Lower leg skin (tissue), 4 donors: ENCODE results near the gene DGKH. TPM values are rescaled to one million over a fixed set of nuclear protein-coding genes. Genes with fewer than 3 reads are reported as not detected.

Source experiments
- DNase-seq, 2 donors: peaks; one replicate each; pipeline ENCODE4 v3.0.0-alpha.2; 2019; ENCODE audit warnings: low spot score in 2 of 2
- H3K4me3 ChIP-seq: fragments of 200-600 bp; sonication (generic); 2 replicates; pipeline ENCODE4 v1.5.1; 2017; ENCODE audit warnings: mild to moderate bottlenecking, low read depth; ENCODE audit not compliant: poor library complexity, severe bottlenecking
- POLR2A ChIP-seq, 2 donors: fragments of 450-650 bp; IDR thresholded peaks; one replicate each; pipeline ENCODE4 v1.6.1; 2016 to 2017; ENCODE audit warnings: antibody characterized with exemption in 2 of 2, mild to moderate bottlenecking in 1 of 2, moderate library complexity in 1 of 2
- WGBS, 2 donors: methylation state at CpG; one replicate each; pipeline ENCODE4 v1.1.5; 2018; 5-methylcytosine and 5-hydroxymethylcytosine counted together
- intact Hi-C: fragments of 100-400 bp; cut with DNase I; formaldehyde crosslinking; loops from one replicate; pipeline ENCODE4 v1.15.0; 2023; ENCODE audit warnings: low total_unique reads
- total RNA-seq, 4 donors: library from RNA; depleted of rRNA; stranded (reverse); fragments of >200 nt; gene quantifications; one replicate each; pipeline ENCODE4 v1.1.0, GENCODE V29; 2016
- TF ChIP-seq, protein P1 (sequence below), 3 donors: fragments of 450-650 bp; IDR thresholded peaks; one replicate each; pipeline ENCODE4 v1.5.1; 2016; ENCODE audit warnings: antibody characterized with exemption in 3 of 3, mild to moderate bottlenecking in 3 of 3, moderate library complexity in 2 of 3

DGKH gene
- total RNA-seq, 4 donors from 2014 or later, result 8.8 to 17.0 (median 10.9) TPM

DNA sequence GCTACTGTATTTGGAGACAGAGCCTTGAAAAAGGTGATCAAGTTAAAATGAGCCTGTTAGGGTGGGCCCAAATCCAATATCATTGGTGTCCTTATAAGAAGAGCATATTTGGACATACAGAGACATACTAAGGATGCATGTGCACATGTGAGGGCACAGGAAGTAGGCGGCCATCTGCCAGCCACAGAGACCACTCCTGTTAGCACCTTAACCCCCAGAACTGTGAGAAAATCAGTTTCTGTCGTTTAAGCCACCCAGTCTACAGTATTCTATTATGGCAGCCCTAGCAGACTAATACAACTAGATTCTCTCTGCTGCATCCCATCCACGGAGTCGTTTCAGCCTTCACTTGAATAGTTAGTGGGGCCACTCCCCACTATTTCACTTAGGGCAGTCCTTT, 39.4 kb upstream of the DGKH start:
- WGBS, 2 donors, result 85 to 89% methylated on average over 4 of the region's 4 CpGs
- intact Hi-C loops, result no loop called here
- TF ChIP-seq POLR2A (IDR thresholded peaks at IDR 0.05), result no peak
- TF ChIP-seq, protein P1, sequence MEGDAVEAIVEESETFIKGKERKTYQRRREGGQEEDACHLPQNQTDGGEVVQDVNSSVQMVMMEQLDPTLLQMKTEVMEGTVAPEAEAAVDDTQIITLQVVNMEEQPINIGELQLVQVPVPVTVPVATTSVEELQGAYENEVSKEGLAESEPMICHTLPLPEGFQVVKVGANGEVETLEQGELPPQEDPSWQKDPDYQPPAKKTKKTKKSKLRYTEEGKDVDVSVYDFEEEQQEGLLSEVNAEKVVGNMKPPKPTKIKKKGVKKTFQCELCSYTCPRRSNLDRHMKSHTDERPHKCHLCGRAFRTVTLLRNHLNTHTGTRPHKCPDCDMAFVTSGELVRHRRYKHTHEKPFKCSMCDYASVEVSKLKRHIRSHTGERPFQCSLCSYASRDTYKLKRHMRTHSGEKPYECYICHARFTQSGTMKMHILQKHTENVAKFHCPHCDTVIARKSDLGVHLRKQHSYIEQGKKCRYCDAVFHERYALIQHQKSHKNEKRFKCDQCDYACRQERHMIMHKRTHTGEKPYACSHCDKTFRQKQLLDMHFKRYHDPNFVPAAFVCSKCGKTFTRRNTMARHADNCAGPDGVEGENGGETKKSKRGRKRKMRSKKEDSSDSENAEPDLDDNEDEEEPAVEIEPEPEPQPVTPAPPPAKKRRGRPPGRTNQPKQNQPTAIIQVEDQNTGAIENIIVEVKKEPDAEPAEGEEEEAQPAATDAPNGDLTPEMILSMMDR (IDR thresholded peaks at IDR 0.05), result no peak
- DNase-seq, result no peak
- H3K4me3 ChIP-seq, result no peak overlapping the region

DNA sequence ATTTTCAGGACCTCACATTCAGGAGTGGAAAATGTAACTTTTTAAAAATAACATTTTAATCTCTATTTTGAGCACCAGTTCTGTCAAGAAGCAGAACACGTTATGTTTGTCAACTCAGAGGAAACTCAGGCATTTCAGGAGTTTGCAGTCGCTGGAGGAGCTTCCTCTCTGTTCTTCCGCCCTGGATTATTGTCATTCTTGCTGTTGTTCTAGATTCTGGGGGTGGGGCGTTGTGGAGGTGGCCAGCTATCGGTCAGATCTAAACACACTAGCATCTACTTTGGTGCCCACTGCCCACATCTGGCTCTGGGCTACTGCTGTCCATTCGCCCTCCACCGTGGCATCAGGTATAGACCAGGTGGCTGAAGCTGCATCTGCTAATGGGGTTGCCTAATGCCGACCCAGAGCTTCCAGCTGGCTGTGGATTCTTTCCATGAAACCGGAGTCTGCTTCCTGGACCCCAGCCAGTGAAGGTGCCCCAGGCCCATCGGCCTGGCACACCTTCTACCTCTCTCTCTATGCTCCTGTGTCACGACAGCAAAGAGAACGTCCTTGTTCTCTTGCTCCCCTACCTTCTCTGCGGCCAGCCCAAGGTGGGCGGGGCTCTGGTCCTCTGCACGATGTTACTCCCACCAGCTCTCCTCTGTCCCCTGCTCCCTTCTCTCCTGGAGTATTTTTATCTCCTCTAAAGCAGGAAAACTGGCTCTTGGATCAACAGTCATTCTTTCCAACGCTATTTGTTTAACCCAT, 36.7 kb upstream of the DGKH start:
- no peak overlapping the region for H3K4me3 ChIP-seq
- TF ChIP-seq POLR2A (IDR thresholded peaks at IDR 0.05), result no peak
- TF ChIP-seq, protein P1 (IDR thresholded peaks at IDR 0.05), result no peak
- 35 to 38% methylated on average over 16 of the region's 16 CpGs for WGBS, 2 donors
- DNase-seq, result no peak
- intact Hi-C loops, result no loop called here

DNA sequence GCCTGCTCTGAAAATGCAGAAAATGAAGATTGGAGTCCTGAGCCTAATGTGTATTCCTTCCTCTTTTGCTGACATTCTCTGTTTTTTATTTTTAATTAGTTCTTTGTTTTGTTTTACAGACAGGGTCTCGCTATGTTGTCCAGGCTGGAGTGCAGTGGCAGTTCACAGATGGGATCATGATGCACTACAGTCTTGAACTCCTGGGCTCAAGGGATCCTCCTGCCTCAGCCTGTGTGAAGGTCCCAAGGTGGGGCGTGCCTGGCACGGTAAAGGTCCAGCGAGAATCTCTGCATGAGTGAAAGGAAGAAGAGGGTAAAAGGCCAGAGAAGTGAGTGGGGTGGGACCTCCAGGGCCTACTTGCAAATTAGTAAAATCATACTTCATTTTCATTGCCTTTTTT, 34.3 kb upstream of the DGKH start:
- TF ChIP-seq POLR2A (IDR thresholded peaks at IDR 0.05), result no peak
- TF ChIP-seq, protein P1 (IDR thresholded peaks at IDR 0.05), result no peak
- WGBS, 2 donors, result 91 to 93% methylated on average over 4 of the region's 4 CpGs
- no peak for DNase-seq
- intact Hi-C loops, result no loop called here
- no peak overlapping the region for H3K4me3 ChIP-seq

DNA sequence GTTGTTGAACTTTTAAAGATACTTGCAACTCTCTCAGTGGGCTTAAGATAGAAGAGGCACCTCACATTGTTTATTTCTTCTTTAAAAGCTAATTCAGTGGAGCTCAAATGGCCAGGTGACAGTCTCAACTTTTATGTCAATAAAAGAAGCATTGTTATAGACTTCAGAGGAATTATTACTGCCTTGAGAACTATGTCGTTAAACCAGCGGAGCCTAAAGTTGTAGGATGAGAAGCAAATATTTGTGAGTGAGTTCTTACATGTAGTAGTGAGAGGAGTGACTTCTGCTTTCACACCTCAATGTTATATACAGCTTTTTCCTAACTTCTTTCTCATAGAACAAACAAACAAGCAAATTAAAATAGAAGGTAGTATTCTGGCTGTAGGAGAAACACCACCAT, 31.2 kb upstream of the DGKH start:
- 50 to 58% methylated on average over 2 of the region's 2 CpGs for WGBS, 2 donors
- no peak for TF ChIP-seq POLR2A (IDR thresholded peaks at IDR 0.05)
- TF ChIP-seq, protein P1 (IDR thresholded peaks at IDR 0.05), result no peak
- no peak for DNase-seq
- no peak overlapping the region for H3K4me3 ChIP-seq
- intact Hi-C loops, result no loop called here

DNA sequence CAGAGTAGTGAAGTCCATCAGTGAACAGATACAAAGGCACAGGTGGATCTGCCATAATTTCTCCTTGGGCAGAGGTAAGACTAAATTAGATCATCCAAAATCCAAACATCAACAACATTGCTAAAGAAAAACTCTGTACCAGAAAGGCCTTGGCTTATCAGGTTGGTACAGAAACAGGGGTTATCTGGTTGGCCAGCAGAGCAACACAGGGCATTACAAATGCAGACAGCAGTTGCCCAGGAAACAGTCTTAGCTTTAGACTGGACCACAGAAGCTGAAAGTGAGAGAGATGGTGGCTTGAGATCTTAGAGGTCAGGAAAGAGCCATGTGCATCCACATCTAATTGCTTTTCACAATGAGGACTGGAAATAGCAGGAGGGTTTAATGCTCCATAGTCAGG, 26.6 kb upstream of the DGKH start:
- no peak overlapping the region for H3K4me3 ChIP-seq
- DNase-seq, result no peak
- intact Hi-C loops, result no loop called here
- no peak for TF ChIP-seq POLR2A (IDR thresholded peaks at IDR 0.05)
- TF ChIP-seq, protein P1 (IDR thresholded peaks at IDR 0.05), result no peak

DNA sequence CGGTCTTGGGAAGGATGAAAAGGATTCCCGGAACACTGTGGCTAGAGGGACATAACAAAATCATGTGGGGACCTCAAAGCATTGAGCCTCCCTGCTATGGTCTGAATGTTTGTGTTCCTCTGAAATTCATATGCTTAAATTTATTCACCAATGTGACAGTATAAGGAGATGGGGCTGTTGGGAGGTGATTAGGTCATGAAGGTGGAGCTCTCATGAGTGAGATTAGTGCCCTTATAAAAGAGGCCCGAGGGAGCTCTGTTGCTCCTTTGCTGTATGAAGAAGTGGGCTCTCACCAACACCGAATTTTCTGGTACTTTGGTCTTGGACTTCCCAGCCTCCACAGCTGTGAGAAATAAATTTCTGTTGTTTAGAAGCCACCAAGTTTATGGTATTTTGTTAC, 26.1 kb upstream of the DGKH start:
- no peak overlapping the region for H3K4me3 ChIP-seq
- TF ChIP-seq POLR2A (IDR thresholded peaks at IDR 0.05), result no peak
- TF ChIP-seq, protein P1 (IDR thresholded peaks at IDR 0.05), result no peak
- 79 to 85% methylated on average over 4 of the region's 4 CpGs for WGBS, 2 donors
- DNase-seq, result no peak
- intact Hi-C loops, result no loop called here
